A549 (cell line): ENCODE measurements around the gene OVOL1. TPM values are rescaled to one million over a fixed set of nuclear protein-coding genes. Genes with fewer than 3 reads are reported as not detected.

Experiments used
- ATAC-seq, 2 experiments: fragments of 200-7000 bp in 1 of 2; fragments of >200 bp in 1 of 2; cut with Nextera tagmentation in 1 of 2; cut with Tn5 transposase in 1 of 2; 3 replicates each; pipeline versions ENCODE4 v1.8.0 to v1.9.1; 2018 to 2020; ENCODE audit warnings: mild to moderate bottlenecking in 1 of 2, moderate library complexity in 1 of 2
- CTCF ChIA-PET: fragments of 300-600 bp; sonication (Branson Sonifier 250); formaldehyde crosslinking; extraction: SDS; loops from one replicate; lab custom pipeline; 2021; ENCODE audit warnings: antibody characterized with exemption, inconsistent platforms; lab: Yijun Ruan, JAX
- POLR2A ChIA-PET: fragments of 350-600 bp; formaldehyde crosslinking; extraction: SDS; loops from one replicate; lab custom pipeline; 2021; ENCODE audit warnings: antibody characterized with exemption, inconsistent platforms; lab: Yijun Ruan, JAX
- DNase-seq, 2 experiments: peaks; one replicate each; pipeline versions ENCODE4 v3.0.0 to v3.0.0-alpha.2; 2011 to 2016; ENCODE audit warnings: low read depth in 1 of 2, low spot score in 1 of 2
- FAIRE-seq: peaks from 2 replicates; lab custom pipeline; 2011; peaks lifted over from hg19 to GRCh38; lab: Jason Lieb, UNC
- H3K27ac ChIP-seq, 2 experiments: fragments of >200 bp; sonication (Bioruptor Twin); formaldehyde crosslinking; 3 replicates each; pipeline ENCODE4 v1.5.1; 2016 to 2017
- H3K4me1 ChIP-seq: fragments of >200 bp; sonication (Bioruptor Twin); formaldehyde crosslinking; 3 replicates; pipeline ENCODE4 v1.6.1; 2016
- H3K4me2 ChIP-seq: fragments of >200 bp; sonication (Bioruptor Twin); formaldehyde crosslinking; 3 replicates; pipeline ENCODE4 v1.6.1; 2016
- H3K4me3 ChIP-seq: fragments of >200 bp; sonication (Bioruptor Twin); formaldehyde crosslinking; 3 replicates; pipeline ENCODE4 v1.5.1; 2016
- H3K9me3 ChIP-seq: fragments of >200 bp; sonication (Bioruptor Twin); formaldehyde crosslinking; 3 replicates; pipeline ENCODE4 v1.6.1; 2016
- CBX8 ChIP-seq: fragments of 200-600 bp; sonication (generic); IDR thresholded peaks from 2 replicates; pipeline ENCODE4 v1.6.1; 2016
- CHD2 ChIP-seq: fragments of 150-350 bp; IDR thresholded peaks from 2 replicates; pipeline ENCODE4 v1.6.1; 2014; ENCODE audit warnings: low read length; ENCODE audit not compliant: partially characterized antibody
- E2F6 ChIP-seq: IDR thresholded peaks from 2 replicates; pipeline ENCODE4 v1.6.1; 2012; ENCODE audit warnings: low read depth, borderline replicate concordance
- ESRRA ChIP-seq: fragments of 150-350 bp; IDR thresholded peaks from 2 replicates; pipeline ENCODE4 v1.6.1; 2014; ENCODE audit warnings: mild to moderate bottlenecking, low read length, borderline replicate concordance
- FOSB ChIP-seq: fragments of 250-450 bp; sonication (Bioruptor Pico); IDR thresholded peaks from 2 replicates; pipeline ENCODE4 v1.5.0; 2020; ENCODE audit warnings: mild to moderate bottlenecking, moderate library complexity
- HMGXB4 ChIP-seq: fragments of 250-450 bp; sonication (Bioruptor Pico); IDR thresholded peaks from 2 replicates; pipeline ENCODE4 v1.5.0; 2021; ENCODE audit warnings: mild to moderate bottlenecking, moderate library complexity, borderline replicate concordance
- HOXA7 ChIP-seq: fragments of 250-450 bp; sonication (Bioruptor Pico); IDR thresholded peaks from 2 replicates; pipeline ENCODE4 v1.5.0; 2020; ENCODE audit warnings: mild to moderate bottlenecking, moderate library complexity
- MAFK ChIP-seq: fragments of 450-650 bp; IDR thresholded peaks from 2 replicates; pipeline ENCODE4 v1.6.1; 2014; ENCODE audit not compliant: partially characterized antibody
- NPAS2 ChIP-seq: fragments of 250-450 bp; sonication (Bioruptor Pico); IDR thresholded peaks from 2 replicates; pipeline ENCODE4 v1.8.0; 2022; ENCODE audit warnings: mild to moderate bottlenecking, moderate library complexity, borderline replicate concordance
- NR3C1 ChIP-seq: fragments of >200 bp; sonication (Bioruptor Twin); formaldehyde crosslinking; IDR thresholded peaks from 3 replicates; pipeline ENCODE4 v1.6.1; 2017
- RFX5 ChIP-seq: fragments of 450-650 bp; IDR thresholded peaks from 2 replicates; pipeline ENCODE4 v1.7.1; 2014; ENCODE audit warnings: antibody characterized with exemption, mild to moderate bottlenecking, moderate library complexity
- TFCP2L1 ChIP-seq: fragments of 250-450 bp; sonication (Bioruptor Pico); IDR thresholded peaks from 2 replicates; pipeline ENCODE4 v1.5.0; 2021; ENCODE audit warnings: mild to moderate bottlenecking
- ZC3H11A ChIP-seq: fragments of 450-650 bp; IDR thresholded peaks from 2 replicates; pipeline ENCODE4 v1.6.1; 2014; ENCODE audit warnings: antibody characterized with exemption, mild to moderate bottlenecking
- ZNF302 ChIP-seq: fragments of 250-450 bp; sonication (Bioruptor Pico); IDR thresholded peaks from 2 replicates; pipeline ENCODE4 v1.9.0; 2021; ENCODE audit warnings: inconsistent platforms, mild to moderate bottlenecking, moderate library complexity
- ZSCAN20 ChIP-seq: fragments of 250-450 bp; sonication (Bioruptor Pico); IDR thresholded peaks from 2 replicates; pipeline ENCODE4 v1.8.0; 2022; ENCODE audit warnings: mild to moderate bottlenecking, moderate library complexity
- WGBS: methylation state at CpG from one replicate; pipeline ENCODE4 v1.1.6; 2017; ENCODE audit errors: missing lambda C conversion rate; 5-methylcytosine and 5-hydroxymethylcytosine counted together
- polyA plus RNA-seq, 4 experiments: library from polyadenylated mRNA; depleted of rRNA in 3 of 4; stranded (reverse); fragments of >200 nt; fragmentation: RNase III in 1 of 4; extraction: RNeasy Plus Mini Kit Qiagen cat#74134 plus additional on column Dnase treatment in 1 of 4; gene quantifications; 2 replicates in 3 of 4; 3 replicates in 1 of 4; pipeline ENCODE4 v1.2.3, GENCODE V29; 2011 to 2017
- TF ChIP-seq, protein P1 (sequence below): fragments of >200 bp; sonication (Bioruptor Twin); formaldehyde crosslinking; IDR thresholded peaks from 3 replicates; pipeline ENCODE4 v1.5.1; 2016
- TF ChIP-seq, protein P2 (sequence below): IDR thresholded peaks from 2 replicates; pipeline ENCODE4 v1.6.1; 2012
- TF ChIP-seq, protein P3 (sequence below): IDR thresholded peaks from 2 replicates; pipeline ENCODE4 v1.6.1; 2012
- TF ChIP-seq, protein P4 (sequence below): fragments of 450-650 bp; IDR thresholded peaks from 2 replicates; pipeline ENCODE4 v1.6.1; 2014; ENCODE audit warnings: antibody characterized with exemption

The OVOL1 gene
- polyA plus RNA-seq, 2 of the 4 experiments (the other 2 are of a cell fraction), result not detected

DNA sequence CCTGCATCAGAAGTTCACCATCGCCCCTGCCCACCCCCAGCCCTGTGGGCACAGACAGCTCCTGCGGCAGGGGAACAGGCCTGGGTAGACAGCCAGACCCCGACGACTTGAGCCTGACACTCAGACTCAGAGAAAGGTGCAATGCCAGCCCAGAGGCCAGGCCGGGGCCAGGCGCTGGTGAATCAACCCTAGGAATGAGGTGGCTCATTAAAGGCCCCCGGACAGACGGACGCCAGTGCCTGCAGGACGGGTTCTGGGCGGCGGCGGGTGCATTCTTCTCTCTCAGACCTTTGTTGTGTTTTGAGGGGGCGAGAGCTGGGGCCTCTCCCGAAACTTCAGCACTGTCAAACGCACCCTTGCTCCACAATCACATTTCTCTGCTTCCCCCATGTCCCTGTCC, 5.6 kb downstream of the OVOL1 start (continued):
- TF ChIP-seq, protein P1, sequence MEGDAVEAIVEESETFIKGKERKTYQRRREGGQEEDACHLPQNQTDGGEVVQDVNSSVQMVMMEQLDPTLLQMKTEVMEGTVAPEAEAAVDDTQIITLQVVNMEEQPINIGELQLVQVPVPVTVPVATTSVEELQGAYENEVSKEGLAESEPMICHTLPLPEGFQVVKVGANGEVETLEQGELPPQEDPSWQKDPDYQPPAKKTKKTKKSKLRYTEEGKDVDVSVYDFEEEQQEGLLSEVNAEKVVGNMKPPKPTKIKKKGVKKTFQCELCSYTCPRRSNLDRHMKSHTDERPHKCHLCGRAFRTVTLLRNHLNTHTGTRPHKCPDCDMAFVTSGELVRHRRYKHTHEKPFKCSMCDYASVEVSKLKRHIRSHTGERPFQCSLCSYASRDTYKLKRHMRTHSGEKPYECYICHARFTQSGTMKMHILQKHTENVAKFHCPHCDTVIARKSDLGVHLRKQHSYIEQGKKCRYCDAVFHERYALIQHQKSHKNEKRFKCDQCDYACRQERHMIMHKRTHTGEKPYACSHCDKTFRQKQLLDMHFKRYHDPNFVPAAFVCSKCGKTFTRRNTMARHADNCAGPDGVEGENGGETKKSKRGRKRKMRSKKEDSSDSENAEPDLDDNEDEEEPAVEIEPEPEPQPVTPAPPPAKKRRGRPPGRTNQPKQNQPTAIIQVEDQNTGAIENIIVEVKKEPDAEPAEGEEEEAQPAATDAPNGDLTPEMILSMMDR, result no peak
- TF ChIP-seq ZC3H11A, result no peak
- no peak for TF ChIP-seq MAFK
- no peak for TF ChIP-seq TFCP2L1 (CRISPR knock-in tag)
- TF ChIP-seq, all 56 proteins: peak for 0

GRCh38 chr11:65793144-65793581, 6.3 kb downstream of the OVOL1 start:
- no peak overlapping the region for H3K27ac ChIP-seq
- no peak for DNase-seq
- H3K4me2 ChIP-seq, result no peak overlapping the region

More at GRCh38 chr11:65793144-65793581, 6.3 kb downstream of the OVOL1 start:
- 66% methylated on average over 14 of the region's 16 CpGs for WGBS
- TF ChIP-seq, protein P2, sequence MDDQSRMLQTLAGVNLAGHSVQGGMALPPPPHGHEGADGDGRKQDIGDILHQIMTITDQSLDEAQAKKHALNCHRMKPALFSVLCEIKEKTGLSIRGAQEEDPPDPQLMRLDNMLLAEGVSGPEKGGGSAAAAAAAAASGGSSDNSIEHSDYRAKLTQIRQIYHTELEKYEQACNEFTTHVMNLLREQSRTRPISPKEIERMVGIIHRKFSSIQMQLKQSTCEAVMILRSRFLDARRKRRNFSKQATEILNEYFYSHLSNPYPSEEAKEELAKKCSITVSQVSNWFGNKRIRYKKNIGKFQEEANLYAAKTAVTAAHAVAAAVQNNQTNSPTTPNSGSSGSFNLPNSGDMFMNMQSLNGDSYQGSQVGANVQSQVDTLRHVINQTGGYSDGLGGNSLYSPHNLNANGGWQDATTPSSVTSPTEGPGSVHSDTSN, result no peak
- TF ChIP-seq ESRRA, result no peak
- no peak for TF ChIP-seq HOXA7 (CRISPR knock-in tag)
- TF ChIP-seq CBX8, result no peak
- no peak for TF ChIP-seq NR3C1
- no peak for TF ChIP-seq HMGXB4 (CRISPR knock-in tag)
- no peak for TF ChIP-seq FOSB (CRISPR knock-in tag)
- no peak for TF ChIP-seq RFX5
- TF ChIP-seq, protein P3, sequence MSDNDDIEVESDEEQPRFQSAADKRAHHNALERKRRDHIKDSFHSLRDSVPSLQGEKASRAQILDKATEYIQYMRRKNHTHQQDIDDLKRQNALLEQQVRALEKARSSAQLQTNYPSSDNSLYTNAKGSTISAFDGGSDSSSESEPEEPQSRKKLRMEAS, result no peak
- no peak for TF ChIP-seq NPAS2 (CRISPR knock-in tag)
- no peak for TF ChIP-seq ZSCAN20
- TF ChIP-seq ZNF302 (CRISPR knock-in tag), result no peak
- no peak for TF ChIP-seq E2F6
- TF ChIP-seq, protein P4, sequence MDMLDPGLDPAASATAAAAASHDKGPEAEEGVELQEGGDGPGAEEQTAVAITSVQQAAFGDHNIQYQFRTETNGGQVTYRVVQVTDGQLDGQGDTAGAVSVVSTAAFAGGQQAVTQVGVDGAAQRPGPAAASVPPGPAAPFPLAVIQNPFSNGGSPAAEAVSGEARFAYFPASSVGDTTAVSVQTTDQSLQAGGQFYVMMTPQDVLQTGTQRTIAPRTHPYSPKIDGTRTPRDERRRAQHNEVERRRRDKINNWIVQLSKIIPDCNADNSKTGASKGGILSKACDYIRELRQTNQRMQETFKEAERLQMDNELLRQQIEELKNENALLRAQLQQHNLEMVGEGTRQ, result no peak
- no peak for TF ChIP-seq CHD2
- TF ChIP-seq, all 56 proteins: peak for 0
- FAIRE-seq (no peak), ATAC-seq (no peak)
- peaks cover 3% of the 10 kb centered on the region; the same call in 2 of the 3 replicates for H3K4me1 ChIP-seq
- ChIA-PET POLR2A (interaction anchor here (0.9 kb wide), 1 partner anchor 81 kb away, joined by 3 read pairs; no protein-coding TSS in a partner anchor), CTCF (interaction anchor here (1.3 to 19.2 kb wide), 5 partner anchors 9 to 195 kb away, joined by 4 to 173 read pairs (median 8); partner anchors contain the start of gene AP5B1)
- no peaks in the 10 kb centered on the region for H3K9me3 ChIP-seq
- no peak overlapping the region for H3K4me3 ChIP-seq
